KBM-7 (cell line): ENCODE results near the gene TPTE.
"Not testable (repeated sequence)": the region's sequence is repeated elsewhere in the genome, so short reads cannot be mapped to it uniquely, and the experiment has no call there.

ENCODE experiments used
- DNase-seq: peaks from one replicate; pipeline ENCODE4 v3.0.0-alpha.2; 2015
- in situ Hi-C: fragments of 300-500 bp; cut with MboI; formaldehyde crosslinking; loops from 2 replicates; pipeline ENCODE4 v1.14.3; 2020; ENCODE audit warnings: low sequenced_read_pairs, low pct_unique_long_range_greater_than_20kb, mixed read lengths

Gene TPTE

GRCh38 chr21:10521091-10521598 lies at the start of gene TPTE:
TSS of gene TPTE (plus strand) at chr21:10521583. CDS start at chr21:10538724, 17,141 bp downstream.
- DNase-seq: no peak
- in situ Hi-C loops: no loop called here

- DNase-seq, in situ Hi-C loops: not testable (repeated sequence)
Observed at GRCh38 chr21:10471999-10472398, 49.4 kb upstream of the TPTE start.

- DNase-seq, in situ Hi-C loops: not testable (repeated sequence)
Observed at GRCh38 chr21:10477794-10478193, 43.6 kb upstream of the TPTE start.

GRCh38 chr21:10479875-10480274 lies 41.5 kb upstream of the TPTE start:
- DNase-seq, in situ Hi-C loops: not testable (repeated sequence)

GRCh38 chr21:10484864-10485263 lies 36.5 kb upstream of the TPTE start:
- in situ Hi-C loops: not testable (repeated sequence)

GRCh38 chr21:10490453-10490852 lies 30.9 kb upstream of the TPTE start:
- in situ Hi-C loops, DNase-seq: not testable (repeated sequence)

More at GRCh38 chr21:10484864-10485263, 36.5 kb upstream of the TPTE start:
- not testable (repeated sequence) for DNase-seq

- in situ Hi-C loops: no loop called here
- no peak for DNase-seq
Observed at GRCh38 chr21:10511116-10511515, 10.3 kb upstream of the TPTE start.

- DNase-seq, in situ Hi-C loops: not testable (repeated sequence)
Observed at GRCh38 chr21:10516889-10517288, 4.5 kb upstream of the TPTE start.

GRCh38 chr21:10517904-10518303 lies 3.5 kb upstream of the TPTE start:
- DNase-seq, in situ Hi-C loops: not testable (repeated sequence)

GRCh38 chr21:10521835-10522500 lies 585 bp downstream of the TPTE start:
- in situ Hi-C loops, DNase-seq: not testable (repeated sequence)

- in situ Hi-C loops: no loop called here
- no peak for DNase-seq
Observed at GRCh38 chr21:10539956-10540355, 18.6 kb downstream of the TPTE start.

- in situ Hi-C loops: not testable (repeated sequence)
Observed at GRCh38 chr21:10544376-10544775, 23.0 kb downstream of the TPTE start.

GRCh38 chr21:10547868-10548267 lies 26.5 kb downstream of the TPTE start:
- in situ Hi-C loops, DNase-seq: not testable (repeated sequence)

More at GRCh38 chr21:10544376-10544775, 23.0 kb downstream of the TPTE start:
- not testable (repeated sequence) for DNase-seq

- DNase-seq, in situ Hi-C loops: not testable (repeated sequence)
Observed at GRCh38 chr21:10548331-10548954, 27.1 kb downstream of the TPTE start.

- DNase-seq, in situ Hi-C loops: not testable (repeated sequence)
Observed at GRCh38 chr21:10570803-10571202, 49.4 kb downstream of the TPTE start.

GRCh38 chr21:10574531-10575310 lies 53.3 kb downstream of the TPTE start:
- DNase-seq, in situ Hi-C loops: not testable (repeated sequence)

GRCh38 chr21:10575311-10575667 lies 53.9 kb downstream of the TPTE start:
- in situ Hi-C loops: no loop called here
- DNase-seq: no peak

- DNase-seq: not testable (repeated sequence)
Observed at GRCh38 chr21:10578910-10579309, 57.5 kb downstream of the TPTE start.

GRCh38 chr21:10589115-10589514 lies 67.7 kb downstream of the TPTE start:
- DNase-seq, in situ Hi-C loops: not testable (repeated sequence)

More at GRCh38 chr21:10578910-10579309, 57.5 kb downstream of the TPTE start:
- in situ Hi-C loops: not testable (repeated sequence)
